A673 (cell line): ENCODE data around the gene INPP4A. TPM values are rescaled to one million over a fixed set of nuclear protein-coding genes. Genes with fewer than 3 reads are reported as not detected.

ENCODE experiments used
- BruUV-seq: library from RNA; stranded (reverse); fragments of 400-500 nt; replicated peaks from 2 replicates; lab custom pipeline; 2021; lab: Mats Ljungman, UMichigan
- CTCF ChIA-PET: fragments of 300-600 bp; sonication (Branson Sonifier 250); formaldehyde crosslinking; loops from one replicate; lab custom pipeline; 2022; ENCODE audit warnings: antibody characterized with exemption; lab: Charles Lee
- POLR2A ChIA-PET: fragments of 300-600 bp; sonication (Branson Sonifier 250); formaldehyde crosslinking; loops from one replicate; lab custom pipeline; 2022; ENCODE audit warnings: antibody characterized with exemption; ENCODE audit not compliant: low non-redundant PET; lab: Charles Lee
- DNase-seq: peaks from one replicate; pipeline ENCODE4 v3.0.0-alpha.2; 2015; ENCODE audit warnings: low spot score
- H3K27ac ChIP-seq: fragments of 200-600 bp; sonication (generic); 2 replicates; pipeline ENCODE4 v1.5.1; 2016; ENCODE audit warnings: mixed run types, low read depth, mild to moderate bottlenecking, mixed read lengths, antibody characterized with exemption, low read length; ENCODE audit not compliant: poor library complexity, severe bottlenecking
- H3K27me3 ChIP-seq: fragments of 200-600 bp; sonication (generic); replicated peaks from 2 replicates; pipeline ENCODE4 v1.6.1; 2017; ENCODE audit warnings: mixed run types, low read depth, mild to moderate bottlenecking, mixed read lengths, antibody characterized with exemption, low read length; ENCODE audit not compliant: insufficient read depth, poor library complexity
- H3K36me3 ChIP-seq: fragments of 200-600 bp; sonication (generic); 2 replicates; pipeline ENCODE4 v1.6.1; 2016; ENCODE audit warnings: mixed run types, mild to moderate bottlenecking, mixed read lengths, antibody characterized with exemption, low read length; ENCODE audit not compliant: insufficient read depth, poor library complexity, severe bottlenecking
- H3K4me1 ChIP-seq: fragments of 200-600 bp; sonication (generic); 2 replicates; pipeline ENCODE4 v1.6.1; 2017; ENCODE audit warnings: mixed run types, mild to moderate bottlenecking, mixed read lengths, antibody characterized with exemption, low read length; ENCODE audit not compliant: insufficient read depth, poor library complexity, severe bottlenecking
- H3K4me3 ChIP-seq: fragments of 200-600 bp; sonication (generic); 2 replicates; pipeline ENCODE4 v1.5.1; 2016; ENCODE audit warnings: low read depth, mixed run types, mild to moderate bottlenecking, mixed read lengths, low read length; ENCODE audit not compliant: poor library complexity, severe bottlenecking
- H3K9me3 ChIP-seq: fragments of 200-600 bp; sonication (generic); 2 replicates; pipeline ENCODE4 v1.6.1; 2016; ENCODE audit warnings: mixed run types, low read depth, mild to moderate bottlenecking, mixed read lengths, antibody characterized with exemption, low read length; ENCODE audit not compliant: poor library complexity, severe bottlenecking
- EZH2 ChIP-seq: fragments of 200-600 bp; sonication (generic); IDR thresholded peaks from 2 replicates; pipeline ENCODE4 v1.6.1; 2017; ENCODE audit warnings: borderline replicate concordance, low read depth, mild to moderate bottlenecking, mixed read lengths, antibody characterized with exemption, low read length; ENCODE audit not compliant: poor library complexity, severe bottlenecking
- intact Hi-C: fragments of 100-400 bp; cut with micrococcal nuclease; formaldehyde crosslinking; loops from one replicate; pipeline ENCODE4 v1.10.0; 2022; ENCODE audit not compliant: unreplicated experiment
- total RNA-seq: library from RNA; stranded (reverse); gene quantifications from 2 replicates; pipeline ENCODE4 v1.2.3, GENCODE V29; 2021
- TF ChIP-seq, protein P1 (sequence below): fragments of 300-800, 200-600 bp; sonication (generic); conservative IDR thresholded peaks from 2 replicates; pipeline ENCODE4 v1.5.1; 2017; ENCODE audit warnings: low read depth, mild to moderate bottlenecking, antibody characterized with exemption, low read length, moderate library complexity, mixed read lengths

Gene INPP4A
- total RNA-seq, 1 experiment from 2014 or later: 33.5 TPM

DNA sequence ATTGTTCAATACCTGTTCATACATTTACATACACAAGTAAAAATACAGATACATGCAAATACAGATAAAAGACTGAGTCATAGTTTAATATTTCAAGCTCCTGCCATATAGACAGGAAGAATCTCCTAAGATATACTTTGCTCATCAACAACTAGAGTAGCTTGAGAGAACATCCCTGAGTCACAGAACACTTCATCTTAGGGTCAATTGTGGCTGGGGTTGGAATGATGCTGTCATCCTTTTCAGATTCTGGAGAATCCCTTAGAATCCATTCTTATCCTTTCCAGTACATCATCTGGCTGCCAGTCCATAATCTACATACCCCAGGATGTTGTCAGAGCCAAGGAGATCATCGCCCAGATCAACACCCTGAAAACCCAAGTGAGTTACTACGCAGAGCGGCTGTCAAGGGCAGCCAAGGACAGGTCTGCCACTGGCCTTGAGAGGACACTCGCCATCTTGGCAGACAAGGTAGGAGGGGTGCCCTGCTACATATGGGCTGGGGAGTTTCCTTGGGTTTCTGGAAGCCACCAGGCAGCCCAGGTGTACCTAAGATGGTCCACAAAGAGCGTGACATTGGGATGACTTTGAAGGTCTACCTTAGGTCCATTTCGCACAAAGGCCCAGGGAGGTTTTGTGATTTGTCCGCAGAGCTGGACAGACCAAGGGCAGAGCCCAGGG is 108.0 kb downstream of the INPP4A start:
- DNase-seq: no peak
- BruUV-seq: no TSS peak
- Histone ChIP-seq H3K27ac (no peak overlapping the region), H3K4me3 (no peak overlapping the region), H3K27me3 (no peaks in the 10 kb centered on the region), H3K4me1 (no peaks in the 10 kb centered on the region), H3K36me3 (peaks cover 12% of the 10 kb centered on the region), H3K9me3 (no peaks in the 10 kb centered on the region)
- intact Hi-C loops: no loop called here
- TF ChIP-seq EZH2: no peak
- TF ChIP-seq, protein P1, sequence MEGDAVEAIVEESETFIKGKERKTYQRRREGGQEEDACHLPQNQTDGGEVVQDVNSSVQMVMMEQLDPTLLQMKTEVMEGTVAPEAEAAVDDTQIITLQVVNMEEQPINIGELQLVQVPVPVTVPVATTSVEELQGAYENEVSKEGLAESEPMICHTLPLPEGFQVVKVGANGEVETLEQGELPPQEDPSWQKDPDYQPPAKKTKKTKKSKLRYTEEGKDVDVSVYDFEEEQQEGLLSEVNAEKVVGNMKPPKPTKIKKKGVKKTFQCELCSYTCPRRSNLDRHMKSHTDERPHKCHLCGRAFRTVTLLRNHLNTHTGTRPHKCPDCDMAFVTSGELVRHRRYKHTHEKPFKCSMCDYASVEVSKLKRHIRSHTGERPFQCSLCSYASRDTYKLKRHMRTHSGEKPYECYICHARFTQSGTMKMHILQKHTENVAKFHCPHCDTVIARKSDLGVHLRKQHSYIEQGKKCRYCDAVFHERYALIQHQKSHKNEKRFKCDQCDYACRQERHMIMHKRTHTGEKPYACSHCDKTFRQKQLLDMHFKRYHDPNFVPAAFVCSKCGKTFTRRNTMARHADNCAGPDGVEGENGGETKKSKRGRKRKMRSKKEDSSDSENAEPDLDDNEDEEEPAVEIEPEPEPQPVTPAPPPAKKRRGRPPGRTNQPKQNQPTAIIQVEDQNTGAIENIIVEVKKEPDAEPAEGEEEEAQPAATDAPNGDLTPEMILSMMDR: no peak
- ChIA-PET CTCF (no interaction called here), POLR2A (no interaction called here)

DNA sequence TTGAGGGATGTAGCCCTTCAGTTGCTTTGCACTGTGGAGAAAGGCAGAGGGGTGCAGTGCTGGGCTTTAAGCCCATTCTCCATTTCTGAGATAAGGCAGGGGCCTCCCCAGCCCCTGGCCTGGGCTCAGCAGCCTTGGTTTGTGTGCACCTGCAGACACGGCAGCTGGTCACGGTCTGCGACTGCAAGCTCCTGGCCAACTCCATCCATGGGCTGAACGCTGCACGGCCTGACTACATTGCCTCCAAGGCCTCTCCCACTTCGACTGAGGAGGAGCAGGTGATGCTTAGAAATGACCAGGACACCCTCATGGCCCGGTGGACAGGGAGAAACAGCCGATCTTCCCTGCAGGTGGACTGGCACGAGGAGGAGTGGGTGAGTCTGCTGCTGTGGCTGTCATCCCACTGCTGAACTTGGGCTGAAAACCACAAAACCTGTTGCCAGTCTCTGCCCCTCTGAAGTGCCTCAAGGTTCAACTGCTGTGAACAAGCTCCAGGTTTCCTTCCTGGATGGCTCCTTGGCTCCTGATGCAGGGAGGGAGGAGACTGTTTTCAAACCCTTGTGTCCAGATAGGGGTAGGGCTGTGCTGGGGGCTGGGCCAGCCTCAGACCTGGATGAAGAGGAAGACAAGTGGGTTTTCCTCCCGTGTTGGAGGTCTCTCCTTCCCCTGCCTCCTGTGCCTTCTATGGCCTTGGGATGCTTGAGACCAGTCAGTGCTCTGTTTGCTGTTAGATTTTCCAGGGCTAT is 109.6 kb downstream of the INPP4A start:
- no peaks in the 10 kb centered on the region for H3K4me1 ChIP-seq
- POLR2A ChIA-PET: interaction anchor here (0.6 kb wide), 1 partner anchor 613 kb away, joined by 5 read pairs; no protein-coding TSS in a partner anchor
- no peak for DNase-seq
- CTCF ChIA-PET: no interaction called here
- no peak overlapping the region for H3K27ac ChIP-seq
- no peak for TF ChIP-seq EZH2
- TF ChIP-seq, protein P1: no peak
- peaks cover 12% of the 10 kb centered on the region for H3K36me3 ChIP-seq
- intact Hi-C loops: no loop called here
- H3K27me3 ChIP-seq: no peaks in the 10 kb centered on the region
- BruUV-seq: no TSS peak
- H3K9me3 ChIP-seq: no peaks in the 10 kb centered on the region
- no peak overlapping the region for H3K4me3 ChIP-seq

DNA sequence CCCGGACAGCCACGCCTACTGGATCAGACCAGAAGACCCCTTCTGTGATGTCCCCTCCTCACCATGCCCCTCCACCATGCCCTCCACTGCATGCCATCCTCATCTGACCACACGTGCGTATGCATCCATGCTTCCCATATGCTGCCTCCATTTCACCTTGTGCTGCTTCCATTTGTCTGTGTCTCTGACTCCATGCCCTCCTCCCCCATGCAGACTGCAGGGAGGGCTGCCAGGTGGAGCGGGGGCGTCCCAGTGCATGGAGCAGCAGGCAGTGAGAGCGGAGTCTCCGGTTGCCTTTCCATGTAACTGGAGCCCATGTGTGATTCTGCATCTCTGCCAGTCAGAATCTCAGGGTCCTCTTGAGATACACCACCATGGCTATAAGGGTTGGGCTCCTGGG is 111.0 kb downstream of the INPP4A start:
- peaks cover 12% of the 10 kb centered on the region for H3K36me3 ChIP-seq
- no peaks in the 10 kb centered on the region for H3K9me3 ChIP-seq

More for the DNA sequence above, 111.0 kb downstream of the INPP4A start:
- Histone ChIP-seq H3K27ac (no peak overlapping the region), H3K27me3 (no peaks in the 10 kb centered on the region), H3K4me3 (no peak overlapping the region), H3K4me1 (no peaks in the 10 kb centered on the region)
- BruUV-seq: no TSS peak
- no peak for DNase-seq
- POLR2A ChIA-PET: no interaction called here
- CTCF ChIA-PET: no interaction called here
- TF ChIP-seq, protein P1: no peak
- no peak for TF ChIP-seq EZH2
- intact Hi-C loops: no loop called here
